ENCODE results near the gene DCTD. TPM values are rescaled to one million over a fixed set of nuclear protein-coding genes. Genes with fewer than 3 reads are reported as not detected.

Gene DCTD
- total and polyA plus RNA-seq, 4 donors: 36.9 to 52.9 (median 44.7) TPM

- no peaks in the 10 kb centered on the region for H3K27me3 ChIP-seq (ENCODE audit: control insufficient read depth in 4 of 4, insufficient read depth in 4 of 4, low read length in 3 of 4)
- no peaks in the 10 kb centered on the region for H3K9me3 ChIP-seq (ENCODE audit: control insufficient read depth in 4 of 4, low read length in 3 of 4)
- DNase-seq (ENCODE audit: low spot score): no peak
- 77% methylated on average over 12 of the region's 12 CpGs for WGBS
- H3K27ac ChIP-seq (ENCODE audit: low read depth in 1 of 2, low read length in 2 of 2): no peak overlapping the region
- no peak overlapping the region for H3K9ac ChIP-seq (ENCODE audit: low read depth in 1 of 2, low read length in 2 of 2)
- TF ChIP-seq ATF3 (IDR thresholded peaks at IDR 0.05) (no peak), JUND (IDR thresholded peaks at IDR 0.05) (no peak), EGR1 (IDR thresholded peaks at IDR 0.05; ENCODE audit: low read depth in 2 of 2) (no peak), HNF4A (conservative IDR thresholded peaks at IDR 0.05) (no peak), HNF4G (IDR thresholded peaks at IDR 0.05) (no peak)
- no peaks in the 10 kb centered on the region for H3K4me1 ChIP-seq (ENCODE audit: control insufficient read depth in 4 of 4, insufficient read depth in 4 of 4, low read length in 3 of 4)
- peaks cover 0 to 11% (median 4%) of the 10 kb centered on the region in 4 donors for H3K36me3 ChIP-seq (ENCODE audit: control insufficient read depth in 4 of 4, insufficient read depth in 3 of 4, low read depth in 1 of 4, low read length in 3 of 4)
- no peak overlapping the region for H3K4me3 ChIP-seq (ENCODE audit: low read depth in 1 of 3, low read length in 3 of 3)
Observed at GRCh38 chr4:182874304-182874751, 42.9 kb downstream of the DCTD start.

GRCh38 chr4:182873726-182874125, 43.5 kb downstream of the DCTD start:
- no peak for DNase-seq (ENCODE audit: low spot score)
- H3K4me3 ChIP-seq (ENCODE audit: low read depth in 1 of 3, low read length in 3 of 3): no peak overlapping the region
- no peaks in the 10 kb centered on the region for H3K4me1 ChIP-seq (ENCODE audit: control insufficient read depth in 4 of 4, insufficient read depth in 4 of 4, low read length in 3 of 4)
- no peaks in the 10 kb centered on the region for H3K27me3 ChIP-seq (ENCODE audit: control insufficient read depth in 4 of 4, insufficient read depth in 4 of 4, low read length in 3 of 4)
- H3K27ac ChIP-seq (ENCODE audit: low read depth in 1 of 2, low read length in 2 of 2): no peak overlapping the region
- H3K9me3 ChIP-seq (ENCODE audit: control insufficient read depth in 4 of 4, low read length in 3 of 4): no peaks in the 10 kb centered on the region
- H3K9ac ChIP-seq (ENCODE audit: low read depth in 1 of 2, low read length in 2 of 2): no peak overlapping the region
- WGBS: 97% methylated on average over 13 of the region's 13 CpGs
- TF ChIP-seq MAX (IDR thresholded peaks at IDR 0.05) (no peak), RXRA (IDR thresholded peaks at IDR 0.05) (no peak), FOXA1 (IDR thresholded peaks at IDR 0.05) (no peak), HNF4G (IDR thresholded peaks at IDR 0.05) (no peak), FOXA2 (IDR thresholded peaks at IDR 0.05) (no peak), SP1 (IDR thresholded peaks at IDR 0.05) (no peak), GABPA (IDR thresholded peaks at IDR 0.05 in 1 of 2, conservative IDR thresholded peaks at IDR 0.05 in 1 of 2) (no peak), RAD21 (IDR thresholded peaks at IDR 0.05) (no peak), YY1 (IDR thresholded peaks at IDR 0.05) (no peak), JUND (IDR thresholded peaks at IDR 0.05) (no peak)
- peaks cover 0 to 11% (median 4%) of the 10 kb centered on the region in 4 donors for H3K36me3 ChIP-seq (ENCODE audit: control insufficient read depth in 4 of 4, insufficient read depth in 3 of 4, low read depth in 1 of 4, low read length in 3 of 4)

- Histone ChIP-seq H3K27ac (ENCODE audit: low read depth in 1 of 2, low read length in 2 of 2) (no peak overlapping the region), H3K9me3 (ENCODE audit: control insufficient read depth in 4 of 4, low read length in 3 of 4) (no peaks in the 10 kb centered on the region), H3K9ac (ENCODE audit: low read depth in 1 of 2, low read length in 2 of 2) (no peak overlapping the region), H3K36me3 (ENCODE audit: control insufficient read depth in 4 of 4, insufficient read depth in 3 of 4, low read depth in 1 of 4, low read length in 3 of 4) (peaks cover 0 to 11% (median 4%) of the 10 kb centered on the region in 4 donors), H3K27me3 (ENCODE audit: control insufficient read depth in 4 of 4, insufficient read depth in 4 of 4, low read length in 3 of 4) (no peaks in the 10 kb centered on the region), H3K4me3 (ENCODE audit: low read depth in 1 of 3, low read length in 3 of 3) (no peak overlapping the region), H3K4me1 (ENCODE audit: control insufficient read depth in 4 of 4, insufficient read depth in 4 of 4, low read length in 3 of 4) (no peaks in the 10 kb centered on the region)
- 98% methylated on average over 15 of the region's 15 CpGs for WGBS
- TF ChIP-seq REST (IDR thresholded peaks at IDR 0.05) (no peak), YY1 (IDR thresholded peaks at IDR 0.05) (no peak), JUND (IDR thresholded peaks at IDR 0.05) (no peak), FOXA2 (IDR thresholded peaks at IDR 0.05) (no peak), TAF1 (conservative IDR thresholded peaks at IDR 0.05) (no peak), HNF4G (IDR thresholded peaks at IDR 0.05) (no peak), ZBTB33 (IDR thresholded peaks at IDR 0.05) (no peak), RAD21 (IDR thresholded peaks at IDR 0.05) (no peak), HNF4A (conservative IDR thresholded peaks at IDR 0.05) (no peak)
- no peak for DNase-seq (ENCODE audit: low spot score)
Observed at GRCh38 chr4:182873289-182873688, 43.9 kb downstream of the DCTD start.

All from liver (tissue), 9 donors.